NCI-H187 treated with DMSO at 0.1 percent for 48 hours (cell line): Measurements from ENCODE around the gene ZNF580.

Experiments
- DNase-seq: peaks from one replicate; lab custom pipeline; 2025; lab: John Stamatoyannopoulos, UW

The ZNF580 gene

DNA sequence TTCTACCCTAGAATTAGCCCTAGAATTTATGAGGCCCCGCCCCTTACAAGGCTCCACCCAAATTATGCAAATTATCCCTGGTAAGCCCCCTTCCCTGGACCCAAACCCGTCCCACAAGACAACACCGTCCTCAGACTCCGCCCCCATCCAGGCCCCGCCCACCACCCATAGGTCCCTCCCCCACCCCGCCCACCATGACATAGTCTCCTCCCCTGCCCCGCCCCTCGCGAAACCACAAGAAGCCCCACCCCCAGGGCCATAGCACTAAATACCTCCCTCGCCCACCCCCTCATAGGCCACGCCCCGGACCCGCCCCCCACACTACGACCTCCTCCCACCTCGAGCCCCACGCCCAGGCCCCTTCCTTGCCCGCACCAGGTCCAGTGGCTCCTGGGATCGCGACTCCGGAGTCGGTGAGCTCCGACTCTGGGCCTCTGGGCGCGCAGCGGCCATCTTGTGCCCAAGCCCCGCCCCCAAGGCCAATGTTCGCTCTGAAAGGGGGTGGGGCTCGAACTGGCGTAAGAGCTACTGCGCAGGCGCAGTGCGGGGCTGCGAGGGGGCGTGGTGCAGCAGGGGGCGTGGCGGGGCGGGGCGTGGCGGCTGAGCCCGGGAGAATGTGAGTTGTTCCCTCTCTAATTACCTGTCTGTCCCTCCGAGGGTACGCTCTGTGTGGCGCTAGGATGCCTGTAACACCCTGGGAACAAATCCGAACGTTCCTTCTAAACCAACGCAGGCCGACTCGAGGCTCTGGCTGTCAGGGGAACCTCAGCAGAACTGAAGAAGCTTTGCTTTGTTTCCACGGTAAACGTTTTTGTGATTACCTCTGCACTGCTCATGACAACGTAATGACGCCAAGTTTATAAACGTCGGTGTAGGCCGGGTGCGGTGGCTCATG, 16.4 kb upstream of the ZNF580 start, which contains the start of gene ZNF784:
ZNF784 (minus strand) TSS at position 458 of the 895 bp plus-strand sequence; CDS start at position 453, 5 bp downstream.
- peak; percentile 89 for DNase-seq

DNA sequence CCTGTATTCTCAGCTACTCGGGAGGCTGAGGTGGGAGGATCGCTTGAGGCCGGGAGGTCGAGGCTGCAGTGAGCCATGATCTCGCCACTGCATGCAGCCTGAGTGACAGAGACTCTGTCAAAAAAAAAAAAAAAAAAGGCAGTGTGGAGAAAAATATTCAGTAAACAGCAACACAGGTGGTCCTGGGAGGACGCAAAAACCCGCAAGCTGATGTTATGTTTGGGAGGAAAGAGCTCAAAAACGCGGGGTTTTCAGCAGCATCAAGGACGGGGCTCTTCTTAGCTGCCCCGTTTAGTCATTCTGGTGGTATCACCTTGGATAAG, 15.8 kb upstream of the ZNF580 start:
- DNase-seq = no peak

DNA sequence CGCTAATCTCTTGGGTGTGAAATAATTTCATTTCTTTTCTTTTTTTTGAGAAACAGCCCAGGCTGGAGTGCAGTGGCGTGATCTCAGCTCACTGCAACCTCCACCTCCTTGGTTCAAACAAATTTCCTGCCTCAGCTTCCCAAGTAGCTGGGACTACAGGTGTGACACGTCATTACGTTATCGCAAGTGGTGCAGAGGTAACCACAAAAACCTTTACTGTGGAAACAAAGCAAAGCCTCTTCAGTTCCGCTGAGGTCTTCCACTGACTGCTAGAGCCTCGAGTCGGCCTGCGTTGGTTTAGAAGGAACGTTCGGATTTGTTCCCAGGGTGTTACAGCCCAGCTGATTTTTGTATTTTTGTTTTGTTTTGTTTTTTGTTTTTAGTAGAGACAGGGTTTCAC, 14.5 kb upstream of the ZNF580 start:
- DNase-seq = no peak

DNA sequence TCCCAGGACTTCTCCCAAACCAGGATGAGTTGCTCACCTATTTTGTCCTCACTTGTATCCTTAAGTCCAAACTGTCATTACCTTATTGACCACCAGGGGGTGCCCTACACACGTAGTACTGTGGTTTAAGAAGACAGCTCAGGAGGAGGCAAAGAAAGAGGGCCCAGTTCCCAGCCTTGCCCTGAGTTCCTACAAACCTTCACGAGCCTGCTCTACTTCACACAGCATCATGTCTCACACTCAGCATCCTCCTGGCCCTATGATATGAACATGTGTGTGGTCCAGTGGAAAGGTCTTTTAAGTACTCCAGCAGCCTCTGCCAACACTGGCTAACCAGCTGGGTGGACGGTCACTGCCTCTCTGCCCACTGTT, 8.4 kb upstream of the ZNF580 start:
- peak; percentile 87 for DNase-seq

DNA sequence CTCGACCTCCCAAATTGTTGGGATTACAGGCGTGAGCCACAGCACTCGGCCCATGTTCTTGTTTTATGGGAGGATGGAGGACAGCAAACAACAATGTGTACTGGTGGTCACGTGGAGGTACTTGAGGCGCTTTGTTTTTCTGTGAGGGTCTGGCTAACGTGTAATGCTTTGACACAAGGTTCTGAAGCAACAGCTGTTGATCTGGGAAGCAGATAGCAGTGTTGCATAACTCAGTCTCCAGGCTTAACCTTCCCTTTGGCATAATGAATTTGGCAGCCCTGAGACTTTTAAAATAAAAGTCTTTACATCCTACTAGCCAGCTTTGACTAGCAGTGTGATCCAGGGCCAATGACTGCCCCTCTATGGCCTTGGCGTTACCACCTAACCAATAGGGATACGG, 6.9 kb upstream of the ZNF580 start:
- DNase-seq = no peak

DNA sequence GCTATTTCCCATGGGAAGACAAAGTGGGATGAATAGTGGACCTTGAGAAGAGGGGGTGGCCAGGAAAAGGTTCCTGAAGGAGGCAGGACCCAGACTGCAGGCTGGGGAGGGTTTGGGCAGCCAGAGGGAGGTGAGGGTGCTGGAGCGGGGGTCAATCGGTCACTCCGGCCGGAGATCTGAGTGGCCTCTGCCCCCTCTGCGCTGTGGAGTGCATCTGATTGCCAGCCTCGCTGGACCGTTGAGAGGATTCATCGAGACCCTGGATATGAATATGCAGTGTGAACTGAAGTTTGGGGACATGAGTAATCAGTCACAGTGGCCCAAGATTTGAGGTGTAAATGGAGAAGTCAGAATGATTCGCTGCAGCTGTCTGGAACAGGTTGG, 5.5 kb upstream of the ZNF580 start:
- no peak for DNase-seq

DNA sequence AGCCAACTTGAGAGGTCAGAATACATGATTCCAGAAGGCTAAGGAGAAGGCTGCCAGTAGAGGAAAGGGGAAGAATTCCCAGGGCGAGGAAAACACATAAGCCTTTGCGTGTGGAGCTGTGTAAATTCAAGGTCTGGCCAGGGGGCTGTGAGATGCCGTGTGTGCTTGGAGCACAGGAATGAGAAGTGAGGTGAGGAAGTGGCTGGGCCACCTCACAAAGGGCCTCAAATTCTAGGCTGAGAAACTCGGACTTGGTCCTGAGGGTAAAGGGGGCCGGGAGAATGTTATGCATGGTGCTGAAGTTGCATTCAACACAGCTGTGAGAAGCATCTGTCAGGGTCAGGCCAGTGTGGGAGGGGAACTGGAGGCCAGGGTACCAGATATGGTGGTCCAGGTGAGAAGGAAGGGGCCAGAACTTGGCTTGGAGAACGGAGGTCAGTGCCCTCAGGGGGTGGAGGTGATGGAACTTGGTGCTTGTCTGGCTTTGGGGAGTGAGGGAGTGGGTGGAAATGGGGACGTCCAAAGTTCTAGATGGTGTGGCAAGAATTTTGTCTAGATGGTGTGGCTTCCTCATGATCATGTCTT, 4.9 kb upstream of the ZNF580 start:
- no peak for DNase-seq

DNA sequence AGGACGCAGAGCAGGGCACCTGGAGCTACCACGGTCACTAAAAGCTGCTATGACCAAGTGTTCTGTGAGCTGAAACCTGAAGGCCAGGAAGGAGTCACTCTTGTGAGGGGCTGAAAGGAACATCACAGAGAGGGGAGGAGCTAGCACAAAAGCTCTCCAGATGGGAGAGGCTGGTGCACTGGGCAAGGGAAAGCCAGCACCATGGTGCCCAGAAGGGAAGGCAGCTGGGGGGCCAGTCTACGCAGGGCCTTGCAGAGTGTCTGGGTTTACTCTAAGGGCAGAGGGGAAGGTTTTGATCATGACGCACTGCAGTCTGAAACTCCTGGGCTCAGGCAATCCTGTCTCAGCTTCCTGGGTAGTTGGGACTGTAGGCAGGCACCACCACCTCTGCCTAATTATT, 4.1 kb upstream of the ZNF580 start:
- no peak for DNase-seq

DNA sequence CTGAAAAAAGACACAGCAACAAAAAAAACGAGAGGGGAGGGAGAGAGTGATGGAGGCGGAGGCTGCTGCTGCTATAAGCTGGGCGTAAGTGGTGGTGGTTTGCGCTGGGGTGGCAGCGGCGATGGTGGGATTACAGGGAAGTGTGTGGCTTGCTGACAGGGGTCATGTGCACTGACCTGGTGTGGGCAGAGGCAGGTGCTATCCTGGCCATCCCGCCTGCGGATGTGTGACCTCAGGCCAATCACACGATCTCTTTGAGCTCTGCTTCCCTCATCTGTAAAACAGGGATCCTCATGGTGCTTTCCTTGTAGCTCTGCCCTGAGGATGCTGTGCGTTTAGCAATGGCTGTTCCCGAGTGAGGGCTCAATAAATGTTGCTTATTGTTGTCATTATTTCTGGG, 3.3 kb upstream of the ZNF580 start:
- DNase-seq = no peak

DNA sequence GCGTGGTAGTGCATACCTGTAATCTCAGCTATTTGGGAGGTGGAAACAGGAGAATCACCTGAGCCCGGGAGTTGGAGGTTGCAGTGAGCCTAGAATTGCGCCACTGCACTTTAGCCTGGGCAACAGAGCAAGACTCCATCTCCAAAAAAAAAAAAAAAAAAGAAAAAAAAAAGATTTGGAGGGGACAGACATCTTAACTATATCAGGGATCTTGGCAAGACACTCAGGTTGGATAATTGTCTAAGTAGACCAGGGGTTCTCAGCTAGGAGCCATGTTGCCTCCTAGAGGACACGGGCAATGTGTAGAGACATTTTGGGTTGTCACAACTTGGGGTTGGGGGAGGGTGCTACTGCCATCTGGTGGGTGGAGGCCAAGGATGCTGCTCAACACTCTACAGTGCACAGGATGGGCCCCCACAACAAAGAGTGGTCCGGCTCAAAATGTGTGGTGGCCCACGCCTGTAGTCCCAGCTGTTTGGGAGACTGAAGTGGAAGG, 1.9 kb upstream of the ZNF580 start:
- DNase-seq = no peak

DNA sequence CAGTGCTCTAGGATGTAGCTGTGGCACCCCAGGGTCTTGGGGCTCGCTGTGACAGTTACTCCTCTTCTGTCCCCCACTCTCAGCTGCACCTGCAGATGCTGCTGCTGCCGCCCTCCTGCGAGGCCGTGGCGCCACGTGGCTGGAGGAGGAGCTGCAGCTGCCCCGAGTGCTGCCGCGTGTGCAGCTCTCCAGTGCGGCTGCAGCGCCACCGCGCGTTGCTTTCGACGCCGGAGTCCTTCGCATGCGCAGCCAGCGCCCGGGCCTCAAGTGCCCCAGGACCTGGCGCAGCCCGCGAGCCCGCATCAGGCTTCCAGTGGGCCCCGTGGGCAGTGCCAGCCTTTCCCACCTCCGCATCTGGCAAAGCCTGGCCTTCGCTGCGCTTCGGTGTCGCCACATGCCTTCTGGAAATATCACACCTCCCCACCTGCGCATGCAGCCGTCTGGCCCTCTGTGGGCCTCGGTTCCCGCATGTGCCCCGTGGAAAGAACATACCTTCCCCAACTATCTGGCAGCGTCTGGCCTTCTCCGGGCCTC, 692 bp upstream of the ZNF580 start:
- DNase-seq = no peak

DNA sequence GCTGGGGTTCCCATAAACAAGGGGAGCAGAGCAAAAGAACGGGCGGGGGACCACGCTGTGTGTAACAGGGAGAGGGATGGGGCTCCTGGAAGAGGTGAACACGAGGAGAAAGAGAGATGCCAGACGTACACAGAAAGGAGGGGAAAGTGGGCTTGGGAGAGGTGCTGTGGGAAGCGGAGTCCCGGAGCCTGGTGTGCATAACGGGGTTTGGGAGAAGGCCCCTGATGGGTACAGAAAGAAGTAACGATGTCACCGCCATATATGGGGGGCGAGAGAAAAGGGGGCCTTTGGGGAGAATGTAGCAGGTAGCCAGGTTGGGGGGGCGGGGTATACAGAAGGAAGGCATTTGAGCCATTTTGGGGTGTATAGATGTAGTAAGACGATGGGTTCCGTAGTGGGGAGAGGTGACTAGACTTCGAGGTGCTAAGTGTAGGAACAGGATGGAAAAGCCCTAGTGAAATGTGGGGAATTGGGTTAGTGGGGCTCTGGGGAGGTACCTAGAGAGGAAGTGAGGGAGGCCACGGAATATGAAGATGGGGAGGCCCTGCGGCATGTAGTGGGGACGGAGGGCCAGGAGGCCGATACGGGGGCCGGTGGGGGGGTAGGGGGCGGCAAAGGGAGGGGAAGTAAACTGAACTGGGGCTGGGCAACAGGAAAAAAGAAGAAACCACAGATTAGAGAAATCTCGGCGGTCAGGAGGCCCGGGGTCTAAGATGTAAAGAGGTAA, 787 bp downstream of the ZNF580 start:
- no peak for DNase-seq

DNA sequence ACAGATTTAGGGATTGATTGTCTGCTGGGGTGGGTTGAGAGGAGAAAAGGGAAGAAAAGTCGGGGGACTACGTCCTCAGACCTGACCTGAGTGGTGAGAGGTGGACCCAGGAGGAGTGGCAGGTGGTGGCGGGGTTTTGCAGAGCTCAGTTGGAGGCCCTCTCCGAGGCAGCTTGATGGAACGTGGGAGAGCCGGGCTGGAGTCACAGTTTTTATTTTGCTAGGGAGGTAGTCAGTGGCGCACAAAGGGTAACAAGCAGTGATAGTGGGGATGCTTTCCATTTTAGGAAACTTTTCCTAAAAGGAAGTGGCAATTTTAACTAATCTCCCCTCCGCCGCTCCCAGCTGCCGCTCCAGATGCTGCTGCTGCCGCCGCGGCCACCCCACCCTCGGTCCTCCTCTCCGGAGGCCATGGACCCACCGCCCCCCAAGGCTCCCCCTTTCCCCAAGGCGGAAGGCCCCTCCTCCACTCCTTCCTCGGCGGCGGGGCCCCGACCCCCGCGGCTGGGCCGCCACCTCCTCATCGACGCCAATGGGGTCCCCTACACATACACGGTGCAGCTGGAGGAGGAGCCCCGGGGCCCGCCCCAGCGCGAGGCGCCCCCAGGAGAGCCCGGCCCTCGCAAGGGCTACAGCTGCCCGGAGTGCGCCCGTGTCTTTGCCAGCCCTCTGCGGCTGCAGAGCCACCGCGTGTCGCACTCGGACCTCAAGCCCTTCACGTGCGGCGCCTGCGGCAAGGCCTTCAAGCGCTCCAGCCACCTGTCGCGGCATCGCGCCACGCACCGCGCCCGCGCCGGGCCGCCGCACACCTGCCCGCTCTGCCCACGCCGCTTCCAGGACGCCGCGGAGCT, 1.6 kb downstream of the ZNF580 start:
- DNase-seq = no peak

DNA sequence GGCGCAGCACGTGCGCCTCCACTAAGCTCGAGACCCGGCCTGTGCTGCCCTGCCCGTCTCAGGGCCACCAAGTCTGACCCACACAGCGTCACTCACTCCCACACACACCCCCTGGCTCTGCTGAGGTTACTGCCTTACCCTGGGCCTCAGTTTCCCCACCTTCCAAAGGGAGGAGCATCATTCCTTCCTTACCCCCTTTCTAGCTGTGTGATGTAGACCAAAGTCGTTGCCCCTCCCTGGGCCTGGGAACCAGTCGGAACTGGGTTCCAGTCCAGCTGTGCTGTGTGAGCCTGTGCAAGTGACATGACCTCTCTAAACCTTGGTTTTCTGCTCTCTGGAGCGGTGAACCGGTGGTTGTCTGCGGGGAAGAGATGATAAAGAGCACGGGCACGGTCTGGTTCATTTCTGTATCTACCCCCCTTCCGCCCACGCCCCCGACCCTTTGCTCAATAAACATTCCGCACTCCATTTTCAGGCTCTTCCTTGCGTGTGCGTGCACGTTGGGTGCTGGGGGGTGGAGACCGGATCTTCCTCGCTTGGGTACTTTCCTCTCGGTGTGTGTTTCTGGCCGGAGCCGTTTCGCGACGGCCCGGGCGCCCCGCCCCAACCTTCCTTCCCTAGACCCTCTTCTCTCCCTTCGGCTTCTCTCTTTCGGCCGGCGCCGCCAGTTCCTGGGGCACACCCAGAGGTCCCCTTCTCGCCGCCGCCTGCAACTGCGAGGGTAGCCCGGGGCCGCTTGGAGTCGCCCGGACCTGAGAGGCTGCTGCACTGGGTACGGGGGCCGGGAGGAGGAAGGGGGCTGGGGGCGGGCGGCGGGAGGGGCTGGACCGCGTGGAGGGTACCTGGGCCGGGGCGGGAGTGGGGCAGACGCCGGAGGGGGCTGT, 2.4 kb downstream of the ZNF580 start, which contains the start of gene ZNF581:
ZNF581 (plus strand) TSS at position 647 of the 884 bp plus-strand sequence. CDS start 923 bp downstream, outside the sequence.
- DNase-seq = no peak

DNA sequence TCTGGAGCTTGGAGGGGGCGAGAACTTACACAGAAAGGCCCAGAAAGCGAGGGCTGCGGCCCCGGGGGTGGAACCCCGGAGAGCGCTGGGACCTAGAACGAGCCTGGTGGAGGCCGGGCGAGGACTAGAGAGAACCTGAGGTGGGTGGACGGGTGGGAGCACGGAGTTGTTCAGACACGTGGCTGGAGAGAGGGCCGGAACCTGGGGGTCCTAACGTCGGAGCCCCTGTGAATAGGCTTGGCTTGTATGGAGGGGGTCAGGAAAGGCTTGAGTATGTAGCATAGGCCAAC, 3.0 kb downstream of the ZNF580 start:
- no peak for DNase-seq

DNA sequence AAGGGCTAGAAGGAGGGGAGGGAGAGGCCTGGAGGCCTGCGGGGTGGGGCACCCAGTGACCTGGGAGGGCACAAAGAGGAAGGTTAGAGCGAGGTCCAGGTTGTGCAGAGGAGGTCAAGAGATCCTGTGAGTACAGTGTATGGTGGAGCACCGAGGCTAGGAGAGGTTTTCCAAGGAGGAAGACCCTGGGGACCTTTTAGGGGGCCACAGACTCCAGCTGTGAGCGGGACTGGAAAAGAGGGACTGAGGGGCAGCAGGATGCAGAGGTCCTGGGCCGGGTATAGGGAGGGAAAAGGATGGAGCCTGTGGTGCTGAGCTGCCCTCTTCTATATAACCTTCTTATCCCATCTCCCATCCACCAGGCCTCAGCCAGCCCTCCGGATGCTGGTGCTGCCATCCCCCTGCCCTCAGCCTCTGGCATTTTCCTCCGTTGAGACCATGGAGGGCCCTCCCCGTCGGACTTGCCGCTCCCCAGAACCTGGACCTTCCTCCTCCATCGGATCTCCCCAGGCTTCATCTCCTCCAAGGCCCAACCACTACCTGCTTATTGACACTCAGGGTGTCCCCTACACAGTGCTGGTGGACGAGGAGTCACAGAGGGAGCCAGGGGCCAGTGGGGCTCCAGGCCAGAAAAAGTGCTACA, 3.5 kb downstream of the ZNF580 start:
- no peak for DNase-seq

DNA sequence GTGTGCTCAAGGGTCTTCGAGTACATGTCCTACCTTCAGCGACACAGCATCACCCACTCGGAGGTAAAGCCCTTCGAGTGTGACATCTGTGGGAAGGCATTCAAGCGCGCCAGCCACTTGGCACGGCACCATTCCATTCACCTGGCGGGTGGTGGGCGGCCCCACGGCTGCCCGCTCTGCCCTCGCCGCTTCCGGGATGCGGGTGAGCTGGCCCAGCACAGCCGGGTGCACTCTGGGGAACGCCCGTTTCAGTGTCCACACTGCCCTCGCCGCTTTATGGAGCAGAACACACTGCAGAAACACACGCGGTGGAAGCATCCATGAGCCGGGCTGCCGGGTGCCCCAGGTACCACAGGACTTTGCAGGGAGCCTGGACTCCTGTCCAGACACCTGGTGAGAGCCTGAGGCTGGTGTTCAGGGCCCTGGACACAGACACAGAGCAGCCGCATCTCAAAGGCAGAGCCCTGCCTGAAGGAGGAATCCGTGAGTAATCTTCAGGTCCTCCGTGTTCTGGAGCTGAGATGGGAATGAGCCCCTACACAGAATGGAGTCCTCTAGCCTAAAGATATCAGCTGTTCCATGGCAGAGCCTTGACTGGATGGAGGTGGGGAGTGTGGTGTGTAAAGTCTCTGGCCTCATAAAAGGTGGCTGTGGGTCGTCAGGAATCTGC, 4.2 kb downstream of the ZNF580 start:
- DNase-seq = no peak

DNA sequence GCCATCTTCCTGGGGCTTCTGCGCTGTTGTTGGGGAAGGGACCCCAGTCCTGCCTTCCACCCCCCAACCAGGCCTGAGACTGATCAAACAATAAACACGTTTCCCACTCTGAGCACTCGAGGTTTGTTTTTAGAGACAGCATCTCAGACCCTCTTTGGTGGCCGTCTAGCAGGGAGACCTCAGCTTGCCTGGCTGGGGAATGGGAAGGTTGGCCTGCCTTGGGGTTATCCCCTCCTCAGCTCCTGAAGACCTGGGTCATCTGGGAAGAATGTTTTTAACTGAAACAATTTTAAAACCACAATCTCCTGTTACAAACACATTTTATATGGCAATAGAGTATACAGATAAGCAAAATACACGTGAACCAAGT, 4.7 kb downstream of the ZNF580 start:
- DNase-seq = no peak

DNA sequence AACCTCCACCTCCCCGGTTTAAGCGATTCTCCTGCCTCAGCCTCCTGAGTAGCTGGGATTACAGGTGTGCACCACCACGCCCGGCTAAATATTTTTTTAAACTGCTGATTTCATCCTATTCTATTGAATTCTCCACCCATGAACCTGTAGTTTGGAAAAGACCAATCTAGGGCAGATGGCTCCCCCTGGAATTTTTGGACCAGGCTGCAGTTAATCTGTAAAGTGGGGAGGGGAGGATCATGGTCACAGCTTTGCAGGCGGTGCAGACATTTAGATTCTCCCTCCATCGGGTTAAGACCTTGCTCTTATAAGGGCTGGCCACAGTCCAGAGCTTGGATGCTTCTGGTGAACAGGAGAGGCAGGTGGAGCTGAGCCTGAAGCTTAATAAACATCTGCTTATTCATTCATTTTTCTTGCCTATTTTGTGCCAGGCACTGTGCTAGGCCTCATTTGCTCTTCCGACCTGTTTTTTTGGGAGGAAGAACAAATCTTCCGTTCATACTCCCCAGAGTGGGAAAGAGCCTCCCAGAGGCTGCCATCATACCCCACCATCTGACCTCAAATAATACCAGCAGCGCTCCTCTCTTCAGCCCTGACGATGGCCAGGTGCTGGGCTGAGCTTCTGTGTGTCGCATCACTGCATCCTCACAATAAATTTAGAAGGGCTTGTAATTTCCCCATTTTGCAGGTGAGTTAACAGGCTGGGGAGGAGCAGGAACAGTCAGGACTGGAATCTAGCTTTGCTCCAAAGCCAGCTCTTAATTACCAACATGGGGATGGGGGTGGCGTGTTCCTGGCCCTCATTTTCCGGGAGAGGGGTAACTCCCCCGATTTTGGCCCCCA, 6.3 kb downstream of the ZNF580 start:
- no peak for DNase-seq
